ENCODE data around the gene GPR162.
A peak's percentile ranks its signal among the peaks of the same experiment; 100 is the strongest.
"Not testable (repeated sequence)": the region's sequence is repeated elsewhere in the genome, so short reads cannot be mapped to it uniquely, and the experiment has no call there.

Gene GPR162

DNA sequence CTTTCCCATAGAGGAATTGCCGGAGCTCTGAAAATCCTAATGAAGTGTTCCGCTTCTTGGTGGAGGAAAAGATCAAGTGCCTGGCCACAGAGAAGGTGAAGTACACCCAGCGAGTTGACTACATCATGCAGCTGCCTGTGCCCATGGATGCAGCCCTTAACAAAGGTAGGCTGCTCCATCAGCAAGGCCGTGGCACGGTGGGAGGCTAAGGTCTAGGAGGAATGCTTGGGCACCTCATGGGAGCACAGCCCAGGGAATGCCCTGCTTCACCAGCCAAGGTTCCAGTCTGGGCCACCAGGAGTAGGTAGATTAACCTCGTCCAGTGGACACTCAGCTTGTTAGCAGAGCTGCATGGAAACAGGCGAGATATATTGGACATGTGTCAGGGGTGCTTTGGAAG, 39.3 kb downstream of the GPR162 start:
- Histone ChIP-seq H3K27ac (ENCODE audit: low read depth, low read length) (no peak overlapping the region), H2AFZ (ENCODE audit: low read length, unreplicated experiment) (no peak overlapping the region), H3K79me2 (ENCODE audit: control insufficient read depth, insufficient read depth, low read length, unreplicated experiment) (no peaks in the 10 kb centered on the region), H3K4me3 (ENCODE audit: low read depth, low read length) (no peak overlapping the region), H3K27me3 (ENCODE audit: insufficient read depth, low read length) (no peaks in the 10 kb centered on the region), H3K36me3 (ENCODE audit: insufficient read depth, low read length) (peaks cover 29% of the 10 kb centered on the region), H3K4me1 (ENCODE audit: control insufficient read depth, insufficient read depth, low read length, unreplicated experiment) (no peaks in the 10 kb centered on the region)

DNA sequence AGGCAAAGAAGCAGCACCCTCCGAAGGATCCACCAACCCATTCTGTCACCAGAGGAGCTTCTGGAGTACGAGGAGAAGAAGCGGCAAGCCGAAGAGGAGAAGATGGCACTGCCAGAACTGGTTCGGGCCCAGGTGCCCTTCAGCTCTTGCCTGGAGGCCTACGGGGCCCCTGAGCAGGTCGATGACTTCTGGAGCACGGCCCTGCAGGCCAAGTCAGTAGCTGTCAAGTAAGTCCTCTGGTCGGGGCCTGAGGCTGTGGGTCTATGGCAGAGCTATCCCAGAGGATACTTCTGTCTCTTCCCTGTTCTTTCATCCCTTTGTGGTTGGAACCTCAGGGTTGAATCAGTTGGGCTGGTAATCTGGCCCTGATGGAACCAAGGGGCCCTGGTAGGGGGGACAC, 39.8 kb downstream of the GPR162 start:
- Histone ChIP-seq H3K79me2 (ENCODE audit: control insufficient read depth, insufficient read depth, low read length, unreplicated experiment) (no peaks in the 10 kb centered on the region), H3K36me3 (ENCODE audit: insufficient read depth, low read length) (peaks cover 29% of the 10 kb centered on the region), H3K4me3 (ENCODE audit: low read depth, low read length) (no peak overlapping the region), H3K4me1 (ENCODE audit: control insufficient read depth, insufficient read depth, low read length, unreplicated experiment) (no peaks in the 10 kb centered on the region), H3K27me3 (ENCODE audit: insufficient read depth, low read length) (no peaks in the 10 kb centered on the region), H2AFZ (ENCODE audit: low read length, unreplicated experiment) (no peak overlapping the region), H3K27ac (ENCODE audit: low read depth, low read length) (no peak overlapping the region)

DNA sequence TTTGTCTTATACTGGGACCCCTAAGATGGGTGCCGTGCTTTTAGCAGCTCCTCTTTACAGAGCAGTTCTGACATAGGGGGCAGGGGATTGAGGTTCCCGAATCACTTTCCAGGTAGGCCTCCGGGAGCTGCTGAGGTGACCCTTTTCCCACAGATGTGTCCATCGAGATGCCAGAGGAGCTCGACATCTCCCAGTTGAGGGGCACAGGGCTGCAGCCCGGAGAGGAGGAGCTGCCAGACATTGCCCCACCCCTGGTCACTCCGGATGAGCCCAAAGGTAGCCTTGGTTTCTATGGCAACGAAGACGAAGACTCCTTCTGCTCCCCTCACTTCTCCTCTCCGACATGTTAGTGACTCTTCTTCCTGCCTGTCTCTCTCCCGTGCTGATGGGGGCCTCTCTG, 41.4 kb downstream of the GPR162 start:
- Histone ChIP-seq H3K27me3 (ENCODE audit: insufficient read depth, low read length) (no peaks in the 10 kb centered on the region), H2AFZ (ENCODE audit: low read length, unreplicated experiment) (no peak overlapping the region), H3K79me2 (ENCODE audit: control insufficient read depth, insufficient read depth, low read length, unreplicated experiment) (peaks cover 7% of the 10 kb centered on the region), H3K27ac (ENCODE audit: low read depth, low read length) (no peak overlapping the region), H3K4me3 (ENCODE audit: low read depth, low read length) (no peak overlapping the region), H3K4me1 (ENCODE audit: control insufficient read depth, insufficient read depth, low read length, unreplicated experiment) (peaks cover 7% of the 10 kb centered on the region), H3K36me3 (ENCODE audit: insufficient read depth, low read length) (peaks cover 21% of the 10 kb centered on the region; the same call in 1 of the 2 replicates)

DNA sequence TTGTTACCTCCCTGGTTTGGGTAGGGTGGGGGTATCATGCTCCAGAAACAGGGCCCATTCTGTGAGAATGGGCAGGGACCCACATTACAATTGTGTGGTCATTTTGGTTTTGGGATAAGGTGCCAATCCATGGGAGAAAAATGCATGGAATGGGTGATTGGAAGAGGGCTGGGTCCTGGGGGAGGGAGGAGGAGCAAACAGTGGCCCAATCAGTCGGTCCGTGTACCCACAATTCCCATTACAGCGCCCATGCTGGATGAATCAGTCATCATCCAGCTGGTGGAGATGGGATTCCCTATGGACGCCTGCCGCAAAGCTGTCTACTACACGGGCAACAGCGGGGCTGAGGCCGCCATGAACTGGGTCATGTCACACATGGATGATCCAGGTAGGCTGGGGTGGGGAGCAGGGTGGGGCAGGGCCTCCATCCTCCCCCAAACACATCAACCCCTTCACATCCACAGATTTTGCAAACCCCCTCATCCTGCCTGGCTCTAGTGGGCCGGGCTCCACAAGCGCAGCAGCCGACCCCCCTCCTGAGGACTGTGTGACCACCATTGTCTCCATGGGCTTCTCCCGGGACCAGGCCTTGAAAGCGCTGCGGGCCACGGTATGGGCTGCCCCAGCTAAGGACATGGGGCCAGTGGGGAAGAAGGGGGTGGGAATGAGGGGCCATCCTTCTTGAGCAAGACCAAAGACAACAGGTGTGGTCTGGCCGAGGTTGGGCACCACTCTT, 42.1 kb downstream of the GPR162 start:
- Histone ChIP-seq H3K4me1 (ENCODE audit: control insufficient read depth, insufficient read depth, low read length, unreplicated experiment) (peaks cover 7% of the 10 kb centered on the region), H3K27ac (ENCODE audit: low read depth, low read length) (no peak overlapping the region), H3K27me3 (ENCODE audit: insufficient read depth, low read length) (no peaks in the 10 kb centered on the region), H3K79me2 (ENCODE audit: control insufficient read depth, insufficient read depth, low read length, unreplicated experiment) (peaks cover 14% of the 10 kb centered on the region), H2AFZ (ENCODE audit: low read length, unreplicated experiment) (no peak overlapping the region), H3K36me3 (ENCODE audit: insufficient read depth, low read length) (peaks cover 20% of the 10 kb centered on the region; the same call in 1 of the 2 replicates), H3K4me3 (ENCODE audit: low read depth, low read length) (no peak overlapping the region)

DNA sequence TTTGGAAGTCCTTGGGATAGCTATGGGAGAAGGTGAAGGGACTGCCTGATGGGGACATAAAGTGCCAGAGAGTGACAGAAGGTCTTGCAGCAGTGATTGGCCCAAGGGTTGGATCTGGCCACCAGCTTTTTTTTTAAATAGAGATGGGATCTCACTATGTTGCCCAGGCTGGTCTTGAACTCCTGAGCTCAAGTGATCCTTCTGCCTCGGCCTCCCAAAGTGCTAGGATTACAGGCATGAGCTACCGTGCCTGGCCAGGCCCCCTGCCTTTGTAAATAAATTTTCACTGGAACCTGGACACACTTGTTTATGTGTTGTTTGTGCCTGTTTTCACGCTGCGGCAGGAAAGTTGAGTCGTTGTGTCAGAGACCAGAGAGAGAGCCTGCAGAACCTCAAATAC, 43.7 kb downstream of the GPR162 start:
- peaks cover 28% of the 10 kb centered on the region for H3K79me2 ChIP-seq (ENCODE audit: control insufficient read depth, insufficient read depth, low read length, unreplicated experiment)
- not testable (repeated sequence) for H3K27ac ChIP-seq (ENCODE audit: low read depth, low read length); H3K4me3 ChIP-seq (ENCODE audit: low read depth, low read length); H2AFZ ChIP-seq (ENCODE audit: low read length, unreplicated experiment); H3K27me3 ChIP-seq (ENCODE audit: insufficient read depth, low read length)
- peaks cover 19% of the 10 kb centered on the region for H3K4me1 ChIP-seq (ENCODE audit: control insufficient read depth, insufficient read depth, low read length, unreplicated experiment)
- peaks cover 25% of the 10 kb centered on the region; the same call in 1 of the 2 replicates for H3K36me3 ChIP-seq (ENCODE audit: insufficient read depth, low read length)

DNA sequence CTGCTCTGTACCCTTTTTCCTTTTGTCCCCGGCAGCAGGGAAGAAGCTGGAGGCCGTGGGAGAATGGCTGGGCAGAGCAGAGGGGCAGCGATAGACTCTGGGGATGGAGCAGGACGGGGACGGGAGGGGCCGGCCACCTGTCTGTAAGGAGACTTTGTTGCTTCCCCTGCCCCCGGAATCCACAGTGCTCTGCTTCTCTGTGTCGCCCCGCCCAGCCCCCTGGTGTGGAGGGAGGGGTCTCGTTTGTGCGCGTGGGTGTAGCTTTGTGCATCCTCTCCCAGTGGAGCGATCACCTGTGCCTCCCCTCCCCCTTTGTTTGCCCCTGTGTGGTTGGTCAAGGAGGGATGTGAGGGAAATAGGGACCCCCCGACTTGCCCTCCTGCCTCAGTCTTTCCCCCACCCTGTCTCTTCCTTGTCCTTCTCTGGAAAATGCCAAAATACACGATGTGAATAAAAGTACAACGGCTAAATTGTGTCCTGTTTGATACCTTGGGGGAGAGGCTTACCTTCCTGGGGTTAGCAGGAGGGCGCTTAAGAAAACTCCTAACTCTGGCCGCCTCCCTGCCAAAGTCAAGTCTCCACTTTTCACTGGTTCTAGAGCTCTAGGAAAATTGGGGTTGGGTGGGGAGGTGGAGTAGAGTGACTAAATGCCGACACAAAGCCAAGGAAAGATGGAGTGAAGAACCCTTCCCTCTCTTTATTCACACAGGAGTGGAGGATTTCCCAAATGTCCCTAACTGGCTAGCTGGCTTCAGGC, 44.7 kb downstream of the GPR162 start:
- Histone ChIP-seq H2AFZ (ENCODE audit: low read length, unreplicated experiment) (peak overlapping the region; percentile 39), H3K27me3 (ENCODE audit: insufficient read depth, low read length) (no peaks in the 10 kb centered on the region), H3K4me1 (ENCODE audit: control insufficient read depth, insufficient read depth, low read length, unreplicated experiment) (peaks cover 29% of the 10 kb centered on the region), H3K4me3 (ENCODE audit: low read depth, low read length) (peak overlapping the region; percentile 89), H3K27ac (ENCODE audit: low read depth, low read length) (no peak overlapping the region), H3K36me3 (ENCODE audit: insufficient read depth, low read length) (peaks cover 19% of the 10 kb centered on the region; the same call in 1 of the 2 replicates), H3K79me2 (ENCODE audit: control insufficient read depth, insufficient read depth, low read length, unreplicated experiment) (peaks cover 31% of the 10 kb centered on the region)

DNA sequence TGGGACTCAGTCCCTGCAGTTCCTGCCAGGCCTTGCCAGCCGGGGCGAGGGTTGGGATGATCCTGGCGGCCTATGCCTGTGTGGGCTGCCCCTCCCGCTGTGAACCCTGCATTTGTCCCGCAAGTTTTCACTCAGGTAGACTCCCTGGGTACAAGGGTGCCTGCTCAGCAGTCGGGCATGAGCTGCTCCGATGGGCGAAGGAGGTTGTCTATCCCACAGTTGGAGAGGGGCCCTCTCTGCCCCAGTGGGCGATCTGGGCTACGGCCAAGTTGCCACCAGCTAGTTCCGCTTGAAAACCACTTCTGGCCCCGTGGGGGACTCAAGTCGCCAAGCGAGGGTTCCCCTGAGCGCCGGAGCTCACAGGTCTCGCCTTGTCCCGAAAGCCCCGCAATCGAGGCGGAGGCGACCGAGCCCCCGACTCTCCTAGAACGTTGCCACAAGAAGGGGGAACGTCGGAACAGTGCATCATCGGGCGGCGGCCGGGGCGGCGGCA, 45.3 kb downstream of the GPR162 start:
- Histone ChIP-seq H3K4me1 (ENCODE audit: control insufficient read depth, insufficient read depth, low read length, unreplicated experiment) (peaks cover 35% of the 10 kb centered on the region), H3K36me3 (ENCODE audit: insufficient read depth, low read length) (peaks cover 16% of the 10 kb centered on the region; the same call in 1 of the 2 replicates), H2AFZ (ENCODE audit: low read length, unreplicated experiment) (peak overlapping the region; percentile 39), H3K4me3 (ENCODE audit: low read depth, low read length) (peak overlapping the region; percentile 89), H3K27ac (ENCODE audit: low read depth, low read length) (no peak overlapping the region; the same call in 1 of the 2 replicates), H3K79me2 (ENCODE audit: control insufficient read depth, insufficient read depth, low read length, unreplicated experiment) (peaks cover 31% of the 10 kb centered on the region), H3K27me3 (ENCODE audit: insufficient read depth, low read length) (no peaks in the 10 kb centered on the region)

DNA sequence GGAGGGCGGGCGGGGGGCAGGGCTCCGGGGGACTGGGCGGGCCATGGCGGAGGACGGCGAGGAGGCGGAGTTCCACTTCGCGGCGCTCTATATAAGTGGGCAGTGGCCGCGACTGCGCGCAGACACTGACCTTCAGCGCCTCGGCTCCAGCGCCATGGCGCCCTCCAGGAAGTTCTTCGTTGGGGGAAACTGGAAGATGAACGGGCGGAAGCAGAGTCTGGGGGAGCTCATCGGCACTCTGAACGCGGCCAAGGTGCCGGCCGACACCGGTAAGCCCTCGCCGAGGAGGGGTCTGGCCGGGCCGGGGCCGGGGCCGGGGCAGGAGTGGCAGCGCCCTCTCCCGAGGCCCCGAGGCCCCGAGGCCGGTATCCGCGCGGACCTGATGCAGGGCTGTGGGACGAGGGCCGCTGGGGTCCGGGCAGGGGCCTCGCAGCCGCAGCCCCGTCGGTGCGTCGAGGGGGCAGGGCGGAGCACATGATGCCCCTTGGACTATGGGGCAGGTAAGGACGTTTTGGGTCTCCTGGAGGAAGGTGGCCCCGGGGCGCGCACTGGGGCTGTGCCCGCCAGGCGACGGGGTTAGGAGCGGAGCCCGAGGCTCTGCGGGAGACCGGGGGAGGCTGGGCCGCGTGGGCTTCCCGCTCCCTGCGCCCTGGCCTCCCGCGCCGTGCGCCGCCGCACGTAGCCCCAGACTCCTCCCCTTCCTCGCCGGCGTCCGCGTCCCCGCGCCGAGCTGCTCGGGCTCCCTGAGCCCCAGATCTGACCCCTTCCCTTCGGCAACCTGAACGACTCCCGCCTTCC, 46.0 kb downstream of the GPR162 start, which contains the start of gene TPI1:
TPI1 (plus strand) TSS at position 119 of the 798 bp plus-strand sequence; CDS start at position 155, 36 bp downstream.
- Histone ChIP-seq H3K36me3 (ENCODE audit: insufficient read depth, low read length) (peaks cover 12% of the 10 kb centered on the region; the same call in 1 of the 2 replicates), H3K79me2 (ENCODE audit: control insufficient read depth, insufficient read depth, low read length, unreplicated experiment) (peaks cover 31% of the 10 kb centered on the region), H3K27ac (ENCODE audit: low read depth, low read length) (peak within 1 kb of the TSS; percentile 83), H3K27me3 (ENCODE audit: insufficient read depth, low read length) (no peaks in the 10 kb centered on the region), H2AFZ (ENCODE audit: low read length, unreplicated experiment) (peak within 1 kb of the TSS; percentile 39), H3K4me3 (ENCODE audit: low read depth, low read length) (peak within 1 kb of the TSS; percentile 89), H3K4me1 (ENCODE audit: control insufficient read depth, insufficient read depth, low read length, unreplicated experiment) (peaks cover 38% of the 10 kb centered on the region)

DNA sequence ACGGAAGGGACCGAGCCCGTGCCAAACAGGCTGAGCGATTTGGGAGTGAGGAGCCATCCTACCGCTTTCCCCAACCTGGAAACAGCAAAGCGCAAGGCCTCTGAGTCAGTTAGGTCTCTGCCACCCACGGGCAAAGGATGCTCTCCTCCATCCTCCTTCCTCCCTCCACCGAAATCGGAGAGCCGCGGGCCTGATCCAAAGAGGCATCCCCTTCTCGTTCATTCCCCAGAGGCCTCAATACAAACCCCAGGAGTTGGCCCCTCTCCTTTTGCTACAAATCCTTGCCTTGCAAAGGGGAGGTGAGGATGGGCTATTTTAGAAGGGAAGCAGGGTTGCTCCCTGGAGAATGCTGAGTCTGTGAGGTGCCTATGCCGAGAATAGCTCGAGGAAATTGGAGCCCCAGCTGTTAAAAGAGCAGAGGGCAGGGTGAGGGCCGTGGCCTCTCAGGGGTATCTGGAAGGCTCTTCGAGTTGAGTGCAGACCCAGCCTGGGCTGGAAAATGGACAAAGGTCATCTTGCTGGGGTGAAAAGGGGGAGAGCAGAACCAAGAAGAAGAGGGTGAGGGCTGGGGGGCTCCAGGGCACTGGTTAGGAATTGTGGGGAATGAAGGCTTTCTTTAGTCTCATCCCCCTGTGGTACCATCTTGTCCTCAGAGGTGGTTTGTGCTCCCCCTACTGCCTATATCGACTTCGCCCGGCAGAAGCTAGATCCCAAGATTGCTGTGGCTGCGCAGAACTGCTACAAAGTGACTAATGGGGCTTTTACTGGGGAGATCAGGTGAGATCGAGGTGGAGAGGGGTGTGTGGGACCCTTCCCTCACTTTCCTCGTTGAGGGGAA, 46.8 kb downstream of the GPR162 start:
- Histone ChIP-seq H2AFZ (ENCODE audit: low read length, unreplicated experiment) (no peak overlapping the region), H3K27me3 (ENCODE audit: insufficient read depth, low read length) (no peaks in the 10 kb centered on the region), H3K27ac (ENCODE audit: low read depth, low read length) (peak overlapping the region; percentile 83), H3K4me1 (ENCODE audit: control insufficient read depth, insufficient read depth, low read length, unreplicated experiment) (peaks cover 38% of the 10 kb centered on the region), H3K36me3 (ENCODE audit: insufficient read depth, low read length) (peaks cover 12% of the 10 kb centered on the region; the same call in 1 of the 2 replicates), H3K79me2 (ENCODE audit: control insufficient read depth, insufficient read depth, low read length, unreplicated experiment) (peaks cover 31% of the 10 kb centered on the region), H3K4me3 (ENCODE audit: low read depth, low read length) (peak overlapping the region; percentile 89)
